ENCODE results near the gene ZCWPW2.
A peak's percentile ranks its signal among the peaks of the same experiment; 100 is the strongest.

Gene ZCWPW2

DNA sequence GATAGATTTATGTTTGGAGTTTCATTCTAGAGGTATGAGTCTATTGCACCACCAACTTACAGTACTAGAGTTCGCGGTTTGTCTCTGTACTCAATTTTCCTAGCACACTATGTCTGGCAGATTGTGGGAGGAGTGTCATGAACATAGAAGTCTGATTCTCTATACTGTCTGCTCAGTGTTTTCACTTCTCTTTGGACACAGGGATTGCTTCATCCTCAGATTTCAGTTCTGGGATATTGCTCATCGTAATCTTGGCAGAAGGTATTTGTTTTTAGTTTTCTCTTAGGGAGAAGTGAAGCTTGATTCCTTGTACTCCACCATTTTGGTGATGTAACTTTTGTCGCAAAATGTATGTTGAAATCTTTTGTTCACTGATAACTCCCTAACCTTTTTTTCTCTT lies 27.9 kb downstream of the ZCWPW2 start:
- DNase-seq (ENCODE audit: low read depth in 2 of 2) = peak; percentile 34 to 54

DNA sequence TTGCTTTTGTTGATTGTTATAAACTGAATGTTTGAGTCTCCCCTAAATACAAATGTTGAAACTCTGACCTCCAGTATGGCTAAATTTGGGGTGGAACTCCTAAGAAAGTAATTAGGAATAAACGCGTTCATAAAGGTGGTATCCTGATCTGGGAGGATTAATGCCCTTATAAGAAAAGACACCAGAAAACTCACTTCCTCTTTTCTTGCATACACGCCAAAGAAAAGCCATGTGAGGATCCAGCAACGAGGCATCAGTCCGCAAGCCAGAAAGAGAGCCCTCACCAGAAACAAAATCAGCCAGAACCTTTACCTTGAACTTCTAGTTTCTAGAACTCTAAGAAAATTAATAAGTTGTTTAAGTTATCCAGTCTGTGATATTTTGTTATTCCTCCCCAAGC lies 37.5 kb downstream of the ZCWPW2 start:
- DNase-seq (ENCODE audit: low read depth in 2 of 2) = no peak

DNA sequence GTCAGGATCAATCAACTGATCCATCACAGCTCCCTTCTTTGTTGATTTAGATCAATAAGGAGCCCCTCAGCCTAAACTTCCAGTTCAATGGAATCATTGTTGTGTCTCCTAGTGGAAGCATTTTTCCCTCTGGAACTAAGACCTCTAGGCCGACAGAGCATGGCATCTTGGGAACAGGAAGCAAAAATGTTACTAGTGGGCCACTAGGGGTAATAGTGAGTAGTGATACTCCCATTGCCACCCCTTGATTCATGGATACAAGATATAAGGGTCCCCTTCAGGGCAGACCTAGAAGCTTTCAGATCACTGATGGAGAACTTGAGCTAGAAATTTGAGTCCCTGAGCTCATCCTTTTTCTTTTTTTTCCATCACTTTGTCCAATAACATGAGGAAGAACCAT lies 40.5 kb downstream of the ZCWPW2 start:
- no peak for DNase-seq (ENCODE audit: low read depth in 2 of 2)

DNA sequence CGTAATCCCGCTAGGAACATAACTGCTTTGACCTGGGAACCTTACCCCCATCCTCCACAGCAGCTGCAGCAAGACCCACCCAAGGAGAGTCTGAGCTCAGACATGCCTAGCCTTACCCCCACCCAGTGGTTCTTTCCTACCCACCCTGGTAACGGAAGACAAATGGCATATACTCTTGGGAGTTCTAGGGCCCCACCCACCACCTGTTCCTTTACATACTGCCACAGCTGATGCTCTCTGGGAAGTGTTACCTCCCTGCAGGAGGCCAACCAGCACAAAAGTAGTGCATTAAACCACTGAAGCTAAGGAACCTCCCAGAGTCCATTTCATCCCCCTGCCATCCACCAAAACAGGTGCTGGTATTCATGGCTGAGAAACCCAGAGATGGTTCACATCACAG lies 50.7 kb downstream of the ZCWPW2 start:
- DNase-seq (ENCODE audit: low read depth in 2 of 2) = no peak

DNA sequence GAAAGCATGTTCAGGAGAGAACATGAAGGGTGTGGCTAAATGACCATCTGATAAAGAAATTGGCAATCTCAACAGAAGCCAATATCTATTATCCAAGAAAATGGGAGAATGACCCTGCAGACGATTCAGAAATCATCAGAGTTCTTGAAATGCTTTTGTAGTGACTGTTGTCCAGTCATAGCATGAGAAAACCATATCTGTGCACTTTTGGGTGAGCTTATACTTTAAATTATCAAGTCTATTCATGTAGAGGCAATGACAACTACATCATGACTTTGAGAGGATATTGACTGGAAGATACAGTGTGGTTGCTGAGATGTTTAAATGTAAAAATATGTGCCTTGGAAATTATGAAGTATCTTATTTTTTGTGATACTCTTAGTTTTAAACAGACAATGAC lies 57.7 kb downstream of the ZCWPW2 start:
- DNase-seq (ENCODE audit: low read depth in 2 of 2) = no peak

- DNase-seq (ENCODE audit: low read depth in 2 of 2) = no peak
These were observed 100.9 kb downstream of the ZCWPW2 start for GRCh38 chr3:28449398-28449797.

DNA sequence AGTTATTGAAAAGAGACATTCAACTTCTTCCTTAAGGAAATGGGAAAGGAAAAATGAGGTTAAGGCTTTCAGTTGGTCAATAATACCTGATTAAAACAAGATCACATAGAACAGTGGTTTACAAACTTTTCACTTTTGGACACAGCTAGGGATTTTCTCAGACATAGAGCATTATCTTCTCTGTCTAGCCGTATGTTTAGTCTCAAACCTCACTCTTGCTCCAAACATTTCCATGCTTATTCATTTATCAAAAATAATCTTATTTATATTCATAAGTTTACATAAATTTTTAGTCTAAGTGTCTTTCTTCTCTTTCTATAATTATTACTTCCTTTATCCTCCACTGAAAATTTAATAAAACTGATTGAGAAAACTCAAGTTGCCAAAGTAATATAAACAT lies 114.3 kb downstream of the ZCWPW2 start:
- no peak for DNase-seq (ENCODE audit: low read depth in 2 of 2)

DNA sequence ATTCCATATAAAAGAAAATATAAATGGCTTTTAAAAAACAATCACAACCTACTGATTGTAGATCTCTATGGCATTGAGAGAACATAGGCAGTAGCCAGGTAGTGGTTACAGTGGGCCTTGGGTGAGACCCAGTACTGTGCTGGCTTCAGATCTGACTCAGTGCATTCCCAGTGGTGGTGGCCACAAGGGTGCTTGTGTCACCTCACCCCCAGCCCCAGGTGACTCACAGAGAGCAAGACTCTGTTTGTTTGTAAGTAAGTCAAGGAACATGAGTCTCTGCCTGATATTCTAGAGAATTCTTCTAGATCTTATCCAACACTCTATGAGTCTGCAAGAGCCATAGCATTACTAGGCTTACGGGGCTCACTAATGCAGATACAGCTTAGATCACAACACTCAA lies 118.9 kb downstream of the ZCWPW2 start:
- DNase-seq (ENCODE audit: low read depth in 2 of 2) = no peak

GRCh38 chr3:28476194-28476593 lies 127.7 kb downstream of the ZCWPW2 start:
- peak in 1 of 2 experiments; percentile 5 for DNase-seq (ENCODE audit: low read depth in 2 of 2)

DNA sequence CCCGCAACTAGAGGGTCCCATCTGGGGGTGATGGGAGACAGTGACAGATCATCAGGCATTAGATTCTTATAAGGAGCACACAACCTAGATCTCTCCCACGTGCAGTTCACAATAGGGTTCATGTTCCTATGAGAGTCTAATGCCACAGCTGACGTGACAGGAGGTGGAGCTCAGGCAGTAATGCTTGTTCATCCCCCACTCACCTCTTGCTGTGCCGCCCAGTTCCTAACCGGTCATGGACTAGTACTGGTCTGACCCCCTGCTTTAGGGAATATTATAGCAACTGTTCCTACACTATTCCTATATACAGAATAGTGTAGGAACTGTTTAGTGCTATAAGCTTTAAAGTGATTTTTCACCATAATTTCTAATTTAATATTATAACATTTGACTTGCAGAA lies 128.2 kb downstream of the ZCWPW2 start:
- DNase-seq (ENCODE audit: low read depth in 2 of 2) = no peak

DNA sequence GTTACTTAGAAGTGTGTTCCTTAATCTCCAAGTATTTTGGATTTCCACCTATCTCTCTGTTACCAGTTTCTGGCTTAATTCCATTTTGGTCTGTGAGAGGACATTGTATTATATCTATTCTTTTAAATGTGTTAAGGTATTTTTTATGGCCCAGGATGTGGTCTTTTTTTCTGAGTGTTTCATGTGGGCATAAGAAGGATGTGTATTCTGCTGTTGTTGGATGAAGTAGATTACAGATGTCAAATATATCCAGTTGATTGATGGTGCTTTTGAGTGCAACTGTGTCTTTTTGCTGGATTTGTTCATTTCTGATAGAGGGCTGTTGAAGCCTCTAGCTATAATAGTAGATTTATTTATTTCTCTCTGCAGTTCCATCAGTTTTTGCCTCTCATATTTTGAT lies 136.6 kb downstream of the ZCWPW2 start:
- no peak for DNase-seq (ENCODE audit: low read depth in 2 of 2)

GRCh38 chr3:28495301-28495700 lies 146.8 kb downstream of the ZCWPW2 start:
- DNase-seq (ENCODE audit: low read depth in 2 of 2) = no peak

DNA sequence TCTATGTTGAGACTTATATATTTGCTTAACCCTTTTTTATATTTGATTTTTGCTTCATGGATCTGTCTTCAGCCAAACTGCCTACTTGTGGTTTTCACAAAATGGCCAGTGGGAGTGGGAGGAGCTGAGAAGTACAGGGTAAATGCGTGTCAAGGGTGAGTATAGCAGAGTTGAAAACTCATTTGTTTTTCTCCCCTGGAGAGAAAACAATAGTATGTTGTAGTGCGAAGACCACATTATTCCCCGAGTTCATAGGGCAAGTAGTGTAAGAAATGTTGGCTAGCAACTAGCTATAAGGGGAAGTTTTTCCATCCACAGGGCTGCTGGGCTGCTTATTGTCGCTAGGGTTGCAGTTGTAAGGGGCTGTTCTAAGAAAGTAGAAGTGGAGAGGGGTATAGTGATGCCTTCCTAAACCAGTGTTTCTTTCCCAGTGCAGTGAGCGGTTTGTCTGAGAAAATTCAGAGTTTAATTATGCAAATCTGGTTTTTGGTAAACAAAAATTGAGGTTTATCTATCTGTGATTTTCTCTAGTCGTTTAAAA lies 153.9 kb downstream of the ZCWPW2 start:
- no peak for DNase-seq (ENCODE audit: low read depth in 2 of 2)

DNA sequence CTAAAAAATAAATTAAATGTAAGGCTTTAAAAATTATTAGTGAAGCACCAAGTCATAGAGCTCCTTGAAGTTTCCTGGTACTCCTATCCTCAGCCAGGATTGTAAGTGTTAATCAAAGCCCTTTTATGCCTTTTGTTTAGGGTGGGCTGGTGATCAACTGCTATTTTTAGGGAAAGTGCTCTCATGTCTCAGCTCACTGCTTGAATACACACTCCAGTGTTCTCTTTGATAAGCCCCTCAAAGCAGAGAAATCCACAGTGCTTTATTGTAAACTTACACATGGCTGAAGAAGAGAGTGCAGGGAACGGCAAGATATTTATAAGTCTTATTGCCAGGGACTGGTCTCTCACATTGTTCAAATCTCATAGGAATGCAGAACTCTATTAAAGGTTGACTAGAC lies 156.5 kb downstream of the ZCWPW2 start:
- DNase-seq (ENCODE audit: low read depth in 2 of 2) = no peak

DNA sequence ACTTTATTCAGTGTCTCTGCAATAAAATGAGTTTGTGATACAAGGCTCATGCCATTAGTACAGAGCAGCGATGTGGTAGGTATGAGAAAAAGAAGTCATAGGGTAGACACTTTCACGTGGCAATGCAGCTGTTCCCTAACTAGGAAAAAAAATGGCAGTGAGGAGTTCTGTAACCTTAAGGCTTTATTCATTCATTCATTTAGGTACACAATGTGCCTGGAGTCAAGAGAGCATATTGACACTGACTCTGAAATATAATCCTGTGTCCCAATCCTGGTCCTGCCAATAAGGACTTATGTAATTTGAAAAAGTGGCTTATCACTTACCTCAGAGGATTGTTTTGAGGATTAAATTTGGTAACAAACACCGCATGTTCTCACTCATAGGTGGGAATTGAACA lies 173.1 kb downstream of the ZCWPW2 start:
- no peak for DNase-seq (ENCODE audit: low read depth in 2 of 2)

GRCh38 chr3:28542351-28542750 lies 193.8 kb downstream of the ZCWPW2 start:
- DNase-seq (ENCODE audit: low read depth in 2 of 2) = no peak

DNA sequence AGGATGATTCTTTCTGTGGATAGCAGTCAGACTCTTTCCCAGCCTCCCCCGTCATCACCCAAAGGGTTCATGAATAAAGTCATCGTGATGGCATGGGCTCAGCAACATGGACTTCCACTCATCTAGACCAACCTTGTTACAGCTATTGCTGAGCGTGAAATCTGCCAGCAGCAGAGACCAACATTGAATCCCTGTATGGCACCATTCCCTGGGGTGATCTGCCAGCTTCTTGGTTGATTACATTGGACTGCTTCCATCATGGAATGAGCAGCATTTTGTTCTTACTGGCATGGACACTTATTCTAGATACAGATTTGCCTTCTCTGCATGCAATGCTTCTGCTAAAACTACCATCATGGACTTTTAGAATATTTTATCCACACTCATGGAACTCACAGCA lies 195.7 kb downstream of the ZCWPW2 start:
- no peak for DNase-seq (ENCODE audit: low read depth in 2 of 2)

DNA sequence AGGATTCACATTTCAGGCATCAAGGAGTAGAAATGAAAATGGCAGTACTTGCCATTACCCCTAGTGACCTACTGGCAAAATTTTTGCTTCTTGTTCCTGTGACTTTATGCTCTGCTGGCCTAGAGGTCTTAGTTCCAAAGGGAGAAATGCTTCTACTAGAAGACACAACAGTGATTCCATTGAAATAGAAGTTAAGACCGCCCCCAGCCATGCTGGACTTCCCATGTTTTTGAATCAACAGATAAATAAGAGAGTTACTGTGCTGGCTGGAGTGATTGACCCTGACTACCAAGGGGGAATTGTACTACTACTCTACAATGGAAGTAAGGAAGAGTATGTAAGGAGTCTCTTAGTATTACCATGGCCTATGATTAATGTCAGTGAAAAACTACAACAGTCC lies 196.3 kb downstream of the ZCWPW2 start:
- DNase-seq (ENCODE audit: low read depth in 2 of 2) = no peak

DNA sequence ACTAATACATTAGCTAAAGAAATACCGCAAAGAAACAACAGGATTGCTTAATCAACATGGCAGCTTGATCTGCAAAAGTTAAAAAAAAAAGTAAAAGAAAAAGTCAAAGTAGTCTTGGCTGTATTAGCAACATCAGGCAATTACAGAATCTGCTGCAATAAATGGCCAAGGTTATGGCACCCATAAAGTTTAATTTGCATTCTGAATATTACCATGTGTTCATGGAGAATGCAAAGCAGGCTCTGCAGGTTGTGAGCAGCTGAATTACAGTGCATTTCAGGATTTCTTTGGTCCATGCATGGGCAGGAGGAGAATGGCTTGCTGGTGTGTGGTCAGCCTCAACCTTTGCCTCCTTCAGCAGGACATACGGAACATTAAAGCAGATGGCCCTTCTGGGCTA lies 199.2 kb downstream of the ZCWPW2 start:
- no peak for DNase-seq (ENCODE audit: low read depth in 2 of 2)

- DNase-seq (ENCODE audit: low read depth in 2 of 2) = no peak
These were observed 204.7 kb downstream of the ZCWPW2 start for GRCh38 chr3:28553175-28553574.

DNA sequence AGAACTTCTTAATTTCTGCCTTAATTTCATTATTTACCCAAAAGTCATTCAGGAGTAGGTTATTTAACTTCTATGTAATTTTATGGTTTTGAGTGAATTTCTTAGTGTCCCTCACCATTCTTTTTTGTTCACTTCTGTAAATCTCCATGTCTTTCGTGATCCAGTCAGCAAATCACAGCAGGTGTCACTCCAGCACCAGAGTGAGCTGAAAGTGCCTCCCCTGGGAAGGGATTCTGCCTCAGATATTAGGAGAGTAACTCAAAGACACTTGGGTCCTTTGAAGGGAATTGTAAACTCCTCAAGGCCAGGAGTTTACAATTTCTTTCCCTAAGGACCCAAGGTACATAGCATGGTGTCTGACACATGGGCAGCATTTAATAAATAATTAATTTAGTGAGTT lies 207.7 kb downstream of the ZCWPW2 start:
- no peak for DNase-seq (ENCODE audit: low read depth in 2 of 2)

DNA sequence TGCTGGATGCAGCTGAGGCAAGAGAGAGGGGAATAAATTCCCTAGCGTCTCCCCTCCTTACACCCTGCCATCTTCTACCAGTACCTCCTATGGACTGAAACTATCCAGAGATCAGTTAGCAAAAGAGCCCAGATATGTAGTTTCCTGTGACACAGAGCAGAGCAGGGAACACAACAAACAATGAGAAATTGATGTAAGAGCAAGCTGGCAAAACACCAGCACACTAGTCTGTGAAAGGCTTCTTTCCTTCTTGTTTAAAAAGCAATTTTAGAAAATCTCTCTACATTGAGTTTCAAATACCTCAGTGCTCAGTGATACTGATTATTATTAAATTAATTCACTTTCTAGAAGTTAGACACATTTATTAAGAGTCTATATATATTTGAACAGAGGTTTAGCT lies 215.7 kb downstream of the ZCWPW2 start:
- no peak for DNase-seq (ENCODE audit: low read depth in 2 of 2)

DNA sequence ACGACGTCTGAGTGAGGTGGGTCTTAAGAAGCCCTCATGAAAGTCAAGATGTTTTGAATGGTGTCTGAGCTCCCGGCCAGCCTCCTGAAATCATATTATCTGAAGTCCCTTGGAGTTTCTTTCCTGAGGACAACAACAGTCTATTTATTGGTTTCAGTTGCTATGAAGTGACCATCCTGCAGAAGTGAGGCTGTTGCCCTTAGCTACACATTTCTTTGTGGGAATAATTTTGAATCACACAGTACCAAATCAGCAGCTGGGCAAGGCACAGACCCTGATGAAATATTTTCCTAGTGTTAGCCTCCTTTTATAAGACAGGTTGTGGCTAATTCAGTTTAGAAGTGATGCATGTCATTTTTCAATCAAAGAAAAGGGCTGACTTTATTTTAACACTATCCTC lies 220.8 kb downstream of the ZCWPW2 start:
- DNase-seq (ENCODE audit: low read depth in 2 of 2) = no peak

GRCh38 chr3:28574036-28574435 lies 225.5 kb downstream of the ZCWPW2 start:
- no peak for DNase-seq (ENCODE audit: low read depth in 2 of 2)
